HepG2 (cell line): ENCODE results near the gene UBALD1. TPM values are rescaled to one million over a fixed set of nuclear protein-coding genes. Genes with fewer than 3 reads are reported as not detected.
A peak's percentile ranks its signal among the peaks of the same experiment; 100 is the strongest.

Experiments
- ATF1 ChIP-seq: IDR thresholded peaks from 2 replicates; pipeline ENCODE4 v1.6.1; 2016; ENCODE audit warnings: mild to moderate bottlenecking, control low read depth
- JUND ChIP-seq: sonication (generic); formaldehyde crosslinking; IDR thresholded peaks from 2 replicates; pipeline ENCODE4 v1.8.0; 2022; ENCODE audit warnings: mild to moderate bottlenecking, missing genetic modification reagents
- KDM1A ChIP-seq: IDR thresholded peaks from 2 replicates; pipeline ENCODE4 v1.6.1; 2016; ENCODE audit warnings: missing compliant biosample characterization
- NFE2L1 ChIP-seq: sonication (generic); formaldehyde crosslinking; IDR thresholded peaks from 2 replicates; pipeline ENCODE4 v1.4.0; 2020; ENCODE audit warnings: missing genetic modification reagents, mild to moderate bottlenecking, borderline replicate concordance
- RNF219 ChIP-seq: sonication (generic); formaldehyde crosslinking; IDR thresholded peaks from 2 replicates; pipeline ENCODE4 v1.5.0; 2020; ENCODE audit warnings: mild to moderate bottlenecking, missing genetic modification reagents
- SRSF1 ChIP-seq: fragments of 200-400 bp; formaldehyde crosslinking; optimal IDR thresholded peaks from 2 replicates; pipeline ENCODE3; 2017; ENCODE audit warnings: mild to moderate bottlenecking, low read depth, low read length, moderate library complexity
- TCF12 ChIP-seq, 2 experiments: fragments of 450-650 bp in 1 of 2; sonication (generic) in 1 of 2; formaldehyde crosslinking in 1 of 2; IDR thresholded peaks; 2 replicates each; pipeline versions ENCODE4 v1.6.1 to v1.8.0; 2017 to 2022; ENCODE audit warnings: antibody characterized with exemption in 1 of 2, mild to moderate bottlenecking in 1 of 2, missing genetic modification reagents in 1 of 2, moderate library complexity in 1 of 2
- ZHX2 ChIP-seq, 2 experiments: sonication (generic) in 1 of 2; formaldehyde crosslinking in 1 of 2; IDR thresholded peaks; 2 replicates each; pipeline versions ENCODE4 v1.6.1 to v1.9.0; 2014 to 2022; ENCODE audit warnings: antibody characterized with exemption in 1 of 2, borderline replicate concordance in 1 of 2, inconsistent platforms in 1 of 2, low read depth in 1 of 2, missing genetic modification reagents in 1 of 2
- ZNF143 ChIP-seq: sonication (generic); formaldehyde crosslinking; IDR thresholded peaks from 2 replicates; pipeline ENCODE4 v1.4.0; 2020; ENCODE audit warnings: missing genetic modification reagents
- ZNF33A ChIP-seq: sonication (generic); formaldehyde crosslinking; IDR thresholded peaks from 2 replicates; pipeline ENCODE4 v1.5.1; 2020; ENCODE audit warnings: missing genetic modification reagents, mild to moderate bottlenecking, moderate library complexity, borderline replicate concordance
- ZNF382 ChIP-seq: sonication (generic); formaldehyde crosslinking; IDR thresholded peaks from 2 replicates; pipeline ENCODE4 v1.5.0; 2020; ENCODE audit warnings: missing genetic modification reagents, mild to moderate bottlenecking, borderline replicate concordance
- ZNF446 ChIP-seq: sonication (generic); formaldehyde crosslinking; IDR thresholded peaks from 2 replicates; pipeline ENCODE4 v1.5.0; 2020; ENCODE audit warnings: mild to moderate bottlenecking, missing genetic modification reagents
- polyA plus RNA-seq, 8 experiments: library from polyadenylated mRNA; depleted of rRNA in 3 of 8; stranded (reverse) in 7 of 8; unstranded in 1 of 8; fragments of >200 nt; fragmentation: Illumina TruSeq in 4 of 8; extraction: Trizol in 4 of 8; gene quantifications; 2 replicates each; pipeline versions ENCODE4 v1.2.1 to v1.2.3, GENCODE V29; 2011 to 2016; ENCODE audit warnings: low read depth in 4 of 8, missing spikeins in 1 of 8, mixed read lengths in 1 of 8; ENCODE audit not compliant: insufficient read depth in 1 of 8
- total RNA-seq, 5 experiments: library from RNA; depleted of rRNA; stranded (reverse); fragments of >200 nt; fragmentation: Illumina TruSeq; extraction: Trizol; gene quantifications; 2 replicates each; pipeline ENCODE4 v1.2.3, GENCODE V29; 2016; ENCODE audit warnings: low read depth in 1 of 5
- TF ChIP-seq, protein P1 (sequence below), 2 experiments: sonication (generic) in 1 of 2; formaldehyde crosslinking in 1 of 2; IDR thresholded peaks; 2 replicates each; pipeline versions ENCODE4 v1.4.0 to v1.6.1; 2016 to 2020; ENCODE audit warnings: borderline replicate concordance in 1 of 2, low read depth in 1 of 2, mild to moderate bottlenecking in 1 of 2, missing genetic modification reagents in 1 of 2

UBALD1 gene
- total and polyA plus RNA-seq, 2 of the 13 experiments (the other 11 are each of a cell fraction or from before 2014, with no cell fraction given): 6.8 to 12.3 TPM

GRCh38 chr16:4614571-4615383 lies at the start of gene UBALD1 (continued):
- TF ChIP-seq RNF219: no peak
- TF ChIP-seq, protein P1, sequence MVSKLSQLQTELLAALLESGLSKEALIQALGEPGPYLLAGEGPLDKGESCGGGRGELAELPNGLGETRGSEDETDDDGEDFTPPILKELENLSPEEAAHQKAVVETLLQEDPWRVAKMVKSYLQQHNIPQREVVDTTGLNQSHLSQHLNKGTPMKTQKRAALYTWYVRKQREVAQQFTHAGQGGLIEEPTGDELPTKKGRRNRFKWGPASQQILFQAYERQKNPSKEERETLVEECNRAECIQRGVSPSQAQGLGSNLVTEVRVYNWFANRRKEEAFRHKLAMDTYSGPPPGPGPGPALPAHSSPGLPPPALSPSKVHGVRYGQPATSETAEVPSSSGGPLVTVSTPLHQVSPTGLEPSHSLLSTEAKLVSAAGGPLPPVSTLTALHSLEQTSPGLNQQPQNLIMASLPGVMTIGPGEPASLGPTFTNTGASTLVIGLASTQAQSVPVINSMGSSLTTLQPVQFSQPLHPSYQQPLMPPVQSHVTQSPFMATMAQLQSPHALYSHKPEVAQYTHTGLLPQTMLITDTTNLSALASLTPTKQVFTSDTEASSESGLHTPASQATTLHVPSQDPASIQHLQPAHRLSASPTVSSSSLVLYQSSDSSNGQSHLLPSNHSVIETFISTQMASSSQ (IDR thresholded peaks at IDR 0.05; ENCODE audit: low read depth): no peak
- TF ChIP-seq, protein P1 (CRISPR knock-in tag; IDR thresholded peaks at IDR 0.05; ENCODE audit: borderline replicate concordance): peak; percentile 57; the same call in 1 of the 2 replicates
- TF ChIP-seq ZNF382 (CRISPR knock-in tag): no peak
- peak; percentile 97 for TF ChIP-seq ZNF143 (CRISPR knock-in tag)
- TF ChIP-seq ZNF33A (CRISPR knock-in tag): no peak
- TF ChIP-seq ZHX2 (IDR thresholded peaks at IDR 0.05; ENCODE audit: low read depth): peak; percentile 86
- no peak for TF ChIP-seq ZHX2 (CRISPR knock-in tag; IDR thresholded peaks at IDR 0.05; ENCODE audit: borderline replicate concordance)
- TF ChIP-seq NFE2L1 (CRISPR knock-in tag): no peak
- TF ChIP-seq JUND (CRISPR knock-in tag): peak; percentile 97
- TF ChIP-seq KDM1A (CRISPR knock-in tag): no peak
- no peak for TF ChIP-seq ZNF446
- peak; percentile 64; the same call in 1 of the 2 replicates for TF ChIP-seq ATF1 (CRISPR knock-in tag)
- TF ChIP-seq TCF12 (IDR thresholded peaks at IDR 0.05): no peak
- no peak for TF ChIP-seq TCF12 (CRISPR knock-in tag; IDR thresholded peaks at IDR 0.05)
- TF ChIP-seq SRSF1: peak; percentile 19
